NCI-H146 treated with DMSO at 0.1 percent for 48 hours (cell line): ENCODE data around the gene ANKRD11.

ENCODE experiments used
- DNase-seq: peaks from one replicate; lab custom pipeline; 2025; ENCODE audit not compliant: unreplicated experiment; lab: John Stamatoyannopoulos, UW

ANKRD11 gene

DNA sequence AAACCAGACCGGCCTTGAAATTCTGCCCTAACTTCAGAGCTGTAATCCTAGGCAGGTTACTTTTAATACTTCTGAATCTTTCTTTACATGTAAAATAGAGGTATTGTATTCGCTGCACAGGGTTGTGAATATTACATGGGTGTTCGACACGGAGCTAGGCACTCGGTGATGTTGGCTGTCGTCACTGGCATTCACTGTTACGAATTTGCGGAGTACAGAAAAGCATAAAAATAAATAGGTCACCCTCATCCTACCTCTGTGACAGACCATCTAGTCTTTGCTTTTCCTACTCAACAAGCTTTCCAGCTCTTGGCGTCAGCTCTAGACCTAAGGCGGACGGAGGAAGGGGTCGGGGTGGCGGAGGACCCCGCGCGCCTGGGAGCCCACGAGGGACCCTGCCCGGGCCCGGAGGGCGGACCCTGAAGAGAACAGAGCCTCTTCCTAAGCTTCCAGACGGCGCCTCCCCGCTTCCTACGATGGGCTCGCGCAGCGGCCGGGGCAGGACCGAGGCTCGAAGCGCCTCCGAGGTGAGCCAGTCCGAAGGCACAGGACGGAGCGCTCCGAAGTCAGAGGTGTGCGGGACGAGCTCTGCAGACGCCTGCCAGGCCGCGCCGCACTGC, 17.0 kb upstream of the ANKRD11 start:
- DNase-seq, result no peak

DNA sequence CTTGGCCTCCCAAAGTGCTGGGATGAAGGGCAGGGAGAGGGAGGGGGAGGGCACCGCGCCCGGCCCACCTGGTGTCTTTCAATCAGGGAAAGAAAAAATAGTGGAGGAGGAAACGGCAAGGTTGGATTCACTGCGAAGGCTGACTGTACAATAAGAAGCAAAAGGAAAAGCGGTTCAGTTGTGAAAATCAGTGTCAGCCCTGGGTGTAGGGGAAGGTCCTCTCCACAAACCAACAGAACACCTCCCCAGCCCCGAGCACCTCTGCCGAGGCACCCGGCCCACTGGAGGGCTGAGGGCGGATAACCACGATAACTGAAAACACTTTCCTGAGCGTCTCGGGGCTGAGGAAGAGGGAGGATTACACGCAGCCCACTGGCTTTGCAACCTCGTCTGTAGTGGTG, 16.4 kb upstream of the ANKRD11 start:
- no peak for DNase-seq

DNA sequence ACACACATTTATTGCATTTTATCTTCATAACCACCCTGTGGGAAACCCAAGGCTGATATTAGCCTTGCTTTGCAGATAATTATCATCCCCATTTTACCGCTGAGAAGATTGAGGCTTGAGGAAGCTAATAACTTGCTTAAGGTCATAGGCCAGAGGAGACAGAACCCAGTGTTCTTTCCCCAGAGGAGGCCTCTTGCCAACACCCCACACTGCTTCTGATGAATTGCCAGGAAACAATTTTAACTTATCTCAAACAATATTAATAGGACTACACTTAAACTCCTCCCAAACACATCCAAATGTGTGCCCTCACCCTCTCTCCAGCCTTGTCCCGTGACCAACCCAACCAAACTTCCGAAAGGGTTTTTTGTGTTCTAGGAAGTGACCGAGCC, 15.7 kb upstream of the ANKRD11 start:
- no peak for DNase-seq

GRCh38 chr16:89505204-89506112, 15.1 kb upstream of the ANKRD11 start:
- DNase-seq, result no peak

DNA sequence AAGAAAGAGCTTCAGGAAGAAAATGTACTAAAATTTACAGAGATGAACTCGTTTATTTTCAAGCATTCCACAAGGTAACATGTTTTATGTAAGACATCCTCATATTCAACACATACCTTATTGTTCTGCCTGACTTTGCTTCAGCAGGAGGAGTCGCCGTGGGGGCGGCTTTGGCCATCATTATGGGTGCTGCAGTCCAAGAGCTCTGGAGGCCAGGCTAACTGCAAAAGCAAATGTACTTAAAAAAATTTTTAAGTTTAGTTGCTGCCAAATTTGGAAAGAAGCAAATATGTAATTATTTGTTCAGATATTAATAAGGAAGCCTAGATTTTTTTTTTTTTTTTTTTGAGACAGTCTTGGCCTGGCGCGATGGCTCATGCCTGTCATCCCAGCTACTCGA, 13.7 kb upstream of the ANKRD11 start:
- no peak for DNase-seq

- no peak for DNase-seq
These were observed 11.9 kb upstream of the ANKRD11 start for GRCh38 chr16:89502081-89502843.

GRCh38 chr16:89499767-89500166, 9.4 kb upstream of the ANKRD11 start:
- DNase-seq, result no peak

- no peak for DNase-seq
These were observed 8.5 kb upstream of the ANKRD11 start for GRCh38 chr16:89498839-89499238.

DNA sequence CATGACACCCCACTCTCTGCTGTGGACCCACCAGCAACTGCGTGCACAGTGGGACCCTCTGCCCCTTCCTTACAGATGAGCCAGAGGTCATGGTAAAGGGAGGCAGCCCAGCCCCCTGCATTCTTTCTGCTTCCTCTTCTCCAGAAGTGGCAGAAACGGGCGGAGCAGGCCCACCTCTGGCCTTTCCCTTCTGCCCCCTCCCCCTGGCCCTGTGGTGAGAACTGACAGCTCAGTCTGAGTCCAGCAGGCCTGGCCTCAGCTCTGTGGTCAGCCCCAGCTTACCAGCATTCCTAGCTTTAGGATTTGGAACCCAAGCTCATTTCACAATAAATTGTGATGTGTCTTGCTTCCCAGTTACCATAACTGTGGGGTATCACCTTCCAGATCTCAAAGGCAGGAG, 4.8 kb upstream of the ANKRD11 start:
- no peak for DNase-seq

DNA sequence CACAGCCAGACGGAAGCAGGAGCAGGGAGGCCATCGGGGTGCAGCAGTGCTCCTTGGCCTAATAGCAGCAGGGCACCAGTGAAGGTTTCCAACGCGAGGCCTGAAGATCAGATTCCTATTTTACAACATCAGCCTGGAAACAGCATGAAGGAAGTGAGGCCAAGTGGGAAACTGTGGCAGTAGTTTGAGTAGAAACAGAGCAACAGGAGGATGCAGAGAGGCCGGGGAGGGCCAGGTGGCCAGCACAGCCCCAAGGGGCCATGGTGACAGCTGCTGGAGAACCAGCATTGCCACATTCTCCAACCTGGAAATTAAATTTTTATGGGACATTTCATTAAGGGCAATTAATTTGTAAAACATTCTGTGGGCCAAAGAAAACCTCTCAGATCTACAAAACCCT, 3.4 kb upstream of the ANKRD11 start:
- no peak for DNase-seq

DNA sequence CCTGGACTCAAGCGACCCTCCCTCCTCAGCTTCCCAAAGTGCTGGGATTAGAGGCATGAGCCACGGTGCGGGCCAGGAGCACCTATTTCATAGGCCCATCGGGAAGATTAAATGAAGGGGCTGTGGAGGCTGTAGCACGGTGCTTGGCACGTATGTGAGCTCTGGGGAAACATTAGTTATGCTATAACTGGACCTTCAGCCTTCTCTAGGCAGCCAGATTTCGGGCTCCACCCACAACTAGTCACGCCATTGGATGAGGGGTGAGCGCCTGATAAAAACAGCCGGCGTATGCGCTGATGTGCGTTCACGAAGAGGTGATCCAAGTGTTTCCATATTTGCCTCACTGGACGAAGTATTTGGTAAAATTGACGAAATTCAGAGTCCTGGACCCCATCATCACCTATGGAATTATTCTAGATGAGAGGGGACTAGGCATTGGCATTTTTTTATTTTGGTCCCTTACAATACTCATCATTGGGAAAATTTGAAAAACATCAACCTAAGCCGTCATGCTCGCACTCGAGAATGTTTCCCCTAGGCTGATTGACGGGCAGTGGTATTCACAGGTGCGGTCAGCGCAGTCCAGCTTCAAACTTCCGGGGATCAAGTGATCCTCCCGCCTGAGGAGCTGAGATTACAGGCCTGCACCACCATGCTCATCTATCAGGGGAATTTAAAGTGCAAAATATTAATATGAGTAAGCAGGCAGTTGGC, 1.8 kb upstream of the ANKRD11 start:
- DNase-seq, result no peak

DNA sequence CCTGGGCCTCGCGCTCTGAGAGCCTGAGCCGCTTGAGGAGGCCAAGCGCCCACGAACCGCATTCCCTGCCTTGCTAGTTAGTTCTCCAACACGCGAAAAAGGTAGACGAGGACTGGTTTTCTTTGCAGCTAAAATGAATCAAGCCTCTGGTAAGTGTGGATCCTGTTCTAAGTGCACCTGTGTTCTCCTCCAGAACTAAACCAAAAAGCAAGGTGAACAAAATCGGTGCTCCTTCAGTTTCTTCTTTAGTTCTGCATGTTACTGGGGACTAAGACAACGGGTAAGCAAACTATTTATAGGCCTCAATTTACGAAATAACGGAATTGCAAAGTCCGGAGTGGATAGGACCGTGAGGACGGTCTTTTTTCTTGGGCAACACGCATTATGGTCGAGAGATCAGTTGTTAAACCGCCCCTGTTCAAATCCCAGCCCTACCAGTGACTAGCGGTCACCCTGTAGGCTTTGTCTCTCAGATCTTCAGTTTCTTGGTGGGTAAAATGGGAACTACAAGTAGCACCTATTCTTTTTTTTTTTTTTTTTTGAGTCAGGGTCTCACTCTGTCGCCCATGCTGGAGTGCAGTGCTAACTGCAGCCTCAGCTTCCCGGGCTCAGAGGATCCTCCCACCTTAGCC, 993 bp upstream of the ANKRD11 start:
- no peak for DNase-seq

GRCh38 chr16:89489898-89490438, 393 bp downstream of the ANKRD11 start:
- DNase-seq, result no peak

DNA sequence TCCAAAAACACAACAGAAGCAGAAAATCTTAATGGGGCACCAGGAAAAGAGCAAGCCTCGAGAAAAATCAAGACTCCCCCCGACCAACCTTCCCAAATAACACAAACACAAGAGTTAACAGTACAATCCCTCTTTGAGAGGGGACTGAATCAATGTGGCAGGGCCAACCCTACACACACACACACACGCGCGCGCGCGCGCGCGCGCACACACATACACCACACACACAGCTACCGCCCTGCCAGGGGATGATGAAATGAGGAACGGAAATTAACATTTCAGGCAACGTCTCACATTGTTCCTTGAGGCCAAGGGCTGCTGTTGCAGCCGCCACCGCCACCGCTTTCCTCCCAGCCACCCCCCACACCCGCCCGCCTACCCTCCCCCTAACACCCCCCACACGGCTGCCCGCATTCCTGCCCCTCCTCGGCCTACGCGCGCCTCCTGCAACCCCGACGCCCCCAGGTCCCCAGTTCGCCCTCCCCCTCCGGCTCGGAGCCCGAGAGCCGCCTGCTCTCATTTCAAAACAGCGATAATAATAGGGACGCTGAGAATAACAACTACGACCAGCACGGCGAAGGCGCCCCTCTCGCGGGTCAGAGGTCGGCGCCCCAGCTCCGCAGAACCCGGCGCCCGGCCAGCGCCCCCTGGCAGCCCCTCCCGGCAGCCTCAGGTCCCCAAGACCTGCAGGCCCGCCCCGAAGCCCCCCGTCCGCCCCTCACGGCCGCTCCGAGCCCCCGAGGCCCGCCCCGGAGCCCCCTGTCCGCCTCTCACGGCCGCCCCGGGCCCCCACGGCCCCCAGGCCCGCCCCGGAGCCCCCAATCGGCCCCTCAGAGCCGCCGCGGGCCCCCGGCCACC, 1.1 kb downstream of the ANKRD11 start:
- peak; percentile 38 for DNase-seq

- no peak for DNase-seq
These were observed 4.6 kb downstream of the ANKRD11 start for GRCh38 chr16:89485701-89486246.

- no peak for DNase-seq
These were observed 5.3 kb downstream of the ANKRD11 start for GRCh38 chr16:89484923-89485679.

GRCh38 chr16:89484041-89484501, 6.3 kb downstream of the ANKRD11 start:
- no peak for DNase-seq

DNA sequence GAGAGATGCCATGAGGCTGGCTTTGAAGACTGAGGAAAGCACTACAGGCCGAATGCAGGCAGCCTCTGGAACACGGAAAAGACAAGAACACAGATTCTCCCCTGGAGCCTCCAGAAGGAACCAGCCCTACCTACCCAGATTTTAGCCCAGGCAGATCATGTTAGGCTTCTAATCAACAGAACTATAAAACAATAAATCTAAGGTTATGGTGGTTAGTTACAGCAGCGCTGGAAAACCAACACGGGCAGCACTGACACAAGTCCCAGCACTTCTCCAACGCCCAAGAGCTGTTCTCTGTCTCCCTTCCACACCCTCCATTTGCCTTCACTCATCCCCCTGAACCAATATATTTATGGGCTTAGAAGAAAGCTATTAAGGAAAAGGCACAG, 7.5 kb downstream of the ANKRD11 start:
- DNase-seq, result no peak
